Germinal center (tissue), 1 donor: ENCODE results near the gene GJA8.
"Not testable (repeated sequence)": the region's sequence is repeated elsewhere in the genome, so short reads cannot be mapped to it uniquely, and the experiment has no call there.

Source experiments
- DNase-seq: peaks from one replicate; pipeline ENCODE4 v3.0.0; 2012; ENCODE audit warnings: mixed read lengths, low spot score

GJA8 gene

DNA sequence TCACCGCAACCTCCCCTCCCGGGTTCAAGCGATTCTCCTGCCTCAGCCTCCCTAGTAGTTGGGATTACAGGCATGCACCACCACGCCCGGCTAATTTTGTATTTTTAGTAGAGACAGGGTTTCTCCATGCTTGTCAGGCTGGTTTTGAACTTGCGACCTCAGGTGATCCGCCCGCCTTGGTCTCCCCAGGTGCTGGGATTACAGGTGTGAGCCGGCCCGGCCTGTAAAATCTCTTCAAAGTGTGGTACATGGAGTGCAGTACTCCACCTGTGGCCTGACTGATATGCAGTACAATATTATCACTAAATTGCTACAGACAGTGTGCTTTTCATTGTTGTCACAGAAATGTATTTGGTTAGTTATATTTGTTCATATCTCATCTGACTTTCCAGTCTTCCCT, 25.1 kb downstream of the GJA8 start:
- DNase-seq: not testable (repeated sequence)

DNA sequence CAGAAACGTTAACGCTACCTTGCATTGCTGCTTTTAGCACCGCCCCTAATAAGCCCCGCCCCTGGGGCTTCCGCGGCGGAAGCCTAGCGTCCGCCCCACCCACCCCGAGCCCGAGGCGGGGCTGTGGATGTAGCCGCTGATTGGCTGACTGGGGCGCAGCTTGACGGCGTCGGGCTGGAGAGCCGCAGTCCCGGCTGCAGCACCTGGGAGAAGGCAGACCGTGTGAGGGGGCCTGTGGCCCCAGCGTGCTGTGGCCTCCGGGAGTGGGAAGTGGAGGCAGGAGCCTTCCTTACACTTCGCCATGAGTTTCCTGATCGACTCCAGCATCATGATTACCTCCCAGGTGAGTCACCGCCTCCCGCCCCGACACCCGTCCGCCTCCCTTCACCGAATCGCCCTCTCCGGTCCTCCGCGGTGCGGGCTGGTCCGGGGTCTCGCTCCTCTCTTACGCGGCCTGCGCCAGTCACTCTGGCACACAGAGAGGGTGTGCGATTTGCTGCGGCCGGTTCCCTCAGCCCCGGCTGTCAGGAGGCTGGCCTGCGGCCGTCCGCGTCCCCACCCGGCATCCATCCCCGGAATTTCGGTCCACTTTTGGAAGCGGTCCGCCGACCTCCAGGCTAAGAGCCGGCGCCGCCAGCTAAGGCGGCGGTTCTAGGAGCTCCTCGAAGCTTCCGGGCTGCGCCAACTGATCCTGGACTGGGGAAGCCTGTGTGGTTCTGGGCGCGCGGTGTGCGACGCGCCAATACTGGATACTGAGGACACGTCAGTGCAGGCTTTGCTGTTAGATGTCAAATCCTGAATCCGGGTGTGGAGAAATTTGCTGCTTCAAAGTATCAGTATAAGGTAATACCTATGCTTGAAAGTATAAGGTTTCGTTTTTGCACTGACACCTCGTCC, 25.9 kb downstream of the GJA8 start, which contains the start of gene GPR89B:
GPR89B (plus strand) TSS at position 185 of the 897 bp plus-strand sequence; CDS start at position 302, 117 bp downstream.
- DNase-seq: peak; percentile 88

DNA sequence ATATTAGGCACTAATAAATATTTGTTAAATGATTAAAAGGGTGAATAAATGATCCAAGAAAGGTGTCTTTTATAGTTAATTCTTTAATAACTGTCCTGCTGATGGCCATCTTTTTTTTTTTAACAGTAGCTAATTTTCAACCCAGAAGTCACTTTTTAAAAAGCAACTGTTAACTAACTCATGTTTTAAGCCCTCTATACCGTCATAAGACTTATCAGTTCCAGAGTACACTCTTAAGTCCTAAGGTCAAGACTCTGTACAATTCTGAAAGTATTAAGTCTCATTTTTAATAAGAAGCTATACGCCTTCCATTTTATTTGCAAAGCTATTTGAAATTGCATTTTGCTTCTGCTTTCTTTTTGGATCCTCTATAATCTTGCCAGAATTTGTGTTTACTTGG, 28.5 kb downstream of the GJA8 start:
- DNase-seq: not testable (repeated sequence)

DNA sequence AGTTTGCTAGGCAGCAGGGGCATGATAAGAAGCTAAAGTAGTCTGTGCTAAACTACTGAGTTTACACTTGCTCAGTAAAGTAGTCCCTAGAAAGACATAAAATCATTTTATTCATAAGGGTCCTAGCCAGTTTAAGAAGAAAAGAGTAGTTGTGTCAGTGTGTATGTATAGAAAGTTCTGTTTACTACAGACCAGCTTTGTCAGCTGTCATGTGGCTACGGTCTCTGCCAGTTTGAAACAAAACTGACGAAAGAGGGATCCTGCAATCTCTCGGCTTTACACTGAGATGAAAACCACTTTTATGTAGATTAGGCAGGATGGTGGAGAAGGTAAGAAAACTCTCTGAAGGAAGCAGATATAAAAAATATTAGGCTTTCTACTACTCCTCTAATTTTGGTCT, 32.7 kb downstream of the GJA8 start:
- DNase-seq: not testable (repeated sequence)

DNA sequence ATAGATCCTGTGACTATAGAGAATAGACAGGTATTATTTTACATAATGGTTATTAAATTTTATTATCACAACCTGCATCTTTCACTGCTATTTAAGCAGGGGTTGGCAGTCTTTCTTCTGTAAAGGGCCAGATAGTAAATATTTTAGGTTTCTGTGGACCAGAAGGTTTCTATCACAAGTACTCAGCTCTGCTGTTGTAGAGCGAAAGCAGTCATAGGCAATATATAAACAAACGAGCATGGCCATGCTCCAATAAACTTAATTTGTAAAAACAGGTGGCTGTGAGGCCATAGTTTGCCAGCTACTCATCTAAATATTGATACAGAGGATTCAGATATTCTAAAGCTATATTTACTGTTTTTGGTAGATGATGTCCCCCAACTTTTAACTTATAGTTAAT, 37.9 kb downstream of the GJA8 start:
- DNase-seq: not testable (repeated sequence)

DNA sequence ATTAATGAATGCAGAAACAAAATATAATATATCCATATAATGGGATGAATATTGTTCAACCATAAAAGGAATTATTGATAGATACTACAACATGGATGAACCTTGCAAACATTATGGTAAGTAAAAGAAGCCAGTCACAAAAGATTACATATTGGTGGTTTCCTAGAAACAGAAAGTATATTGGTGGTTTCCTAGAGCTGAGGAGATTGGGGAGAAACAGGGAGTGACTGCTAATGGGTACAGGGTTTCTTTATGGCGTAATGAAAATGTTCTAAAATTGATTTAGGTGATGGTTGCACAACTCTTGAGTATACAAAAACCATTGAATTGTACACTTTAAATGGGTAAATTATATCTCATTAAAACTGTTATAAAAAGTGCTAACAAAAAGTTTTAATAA, 40.0 kb downstream of the GJA8 start:
- not testable (repeated sequence) for DNase-seq

DNA sequence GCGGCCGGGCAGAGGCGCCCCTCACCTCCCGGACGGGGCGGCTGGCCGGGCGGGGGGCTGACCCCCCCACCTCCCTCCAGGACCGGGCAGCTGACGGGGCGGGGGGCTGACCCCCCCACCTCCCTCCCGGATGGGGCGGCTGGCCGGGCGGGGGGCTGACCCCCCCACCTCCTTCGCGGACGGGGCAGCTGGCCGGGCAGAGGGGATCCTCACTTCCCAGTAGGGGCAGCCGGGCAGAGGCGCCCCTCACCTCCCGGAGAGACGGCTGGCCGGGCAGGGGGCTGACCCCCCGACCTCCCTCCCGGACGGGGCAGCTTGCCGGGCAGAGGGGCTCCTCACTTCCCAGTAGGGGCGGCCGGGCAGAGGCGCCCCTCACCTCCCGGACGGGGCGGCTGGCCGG, 46.9 kb downstream of the GJA8 start:
- DNase-seq: not testable (repeated sequence)
